ENCODE results near the gene GCFC2.
A peak's percentile ranks its signal among the peaks of the same experiment; 100 is the strongest.

The GCFC2 gene

GRCh38 chr2:75646583-75647425 lies 63.9 kb downstream of the GCFC2 start, which contains the start of gene MRPL19:
TSS of gene MRPL19 (plus strand) at chr2:75646783. CDS start at chr2:75646808, 25 bp downstream.
- CTCF ChIA-PET: interaction anchor here (1.1 to 3.5 kb wide), 8 partner anchors 10 to 63 kb away, joined by 3 to 21 read pairs (median 6); no protein-coding TSS in a partner anchor
- Histone ChIP-seq H3K27me3 (replicated peaks in 2 of 5; ENCODE audit: control insufficient read depth in 4 of 5, insufficient read depth in 5 of 5, low read length in 4 of 5) (no peaks in the 10 kb centered on the region), H3K27ac (ENCODE audit: insufficient read depth in 1 of 2, low read depth in 1 of 2, low read length in 2 of 2, poor library complexity in 1 of 2, severe bottlenecking in 2 of 2) (peak within 1 kb of the TSS; percentile 62 to 88), H3K4me1 (ENCODE audit: control extremely low read depth in 1 of 4, control insufficient read depth in 4 of 4, insufficient read depth in 4 of 4, low read length in 3 of 4) (peaks cover 0 to 14% (median 8%) of the 10 kb centered on the region in 4 experiments), H3K9me3 (ENCODE audit: control extremely low read depth in 1 of 5, control insufficient read depth in 4 of 5, insufficient read depth in 2 of 5, low read depth in 1 of 5, low read length in 4 of 5) (no peaks in the 10 kb centered on the region), H3K36me3 (ENCODE audit: control insufficient read depth in 4 of 4, insufficient read depth in 4 of 4, low read length in 3 of 4) (peaks cover 11 to 25% (median 13%) of the 10 kb centered on the region in 4 experiments), H3K4me3 (ENCODE audit: control insufficient read depth in 1 of 7, extremely low read depth in 1 of 7, insufficient read depth in 4 of 7, low read depth in 2 of 7, low read length in 6 of 7) (peak within 1 kb of the TSS; percentile 88 to 97 (median 91))
- WGBS (ENCODE audit: insufficient coverage): under 1% methylated on average over 47 of the region's 60 CpGs
- DNase-seq: peak; percentile 83 to 90 (median 87)
- POLR2A ChIA-PET: no interaction called here

GRCh38 chr2:75646090-75646582 lies 64.6 kb downstream of the GCFC2 start:
- Histone ChIP-seq H3K4me3 (ENCODE audit: control insufficient read depth in 1 of 7, extremely low read depth in 1 of 7, insufficient read depth in 4 of 7, low read depth in 2 of 7, low read length in 6 of 7) (peak overlapping the region in 6 of 7 experiments; percentile 88 to 97 (median 92)), H3K9me3 (ENCODE audit: control extremely low read depth in 1 of 5, control insufficient read depth in 4 of 5, insufficient read depth in 2 of 5, low read depth in 1 of 5, low read length in 4 of 5) (no peaks in the 10 kb centered on the region), H3K27me3 (replicated peaks in 2 of 5; ENCODE audit: control insufficient read depth in 4 of 5, insufficient read depth in 5 of 5, low read length in 4 of 5) (no peaks in the 10 kb centered on the region), H3K4me1 (ENCODE audit: control extremely low read depth in 1 of 4, control insufficient read depth in 4 of 4, insufficient read depth in 4 of 4, low read length in 3 of 4) (peaks cover 0 to 14% (median 8%) of the 10 kb centered on the region in 4 experiments), H3K36me3 (ENCODE audit: control insufficient read depth in 4 of 4, insufficient read depth in 4 of 4, low read length in 3 of 4) (peaks cover 7 to 18% (median 8%) of the 10 kb centered on the region in 4 experiments), H3K27ac (ENCODE audit: insufficient read depth in 1 of 2, low read depth in 1 of 2, low read length in 2 of 2, poor library complexity in 1 of 2, severe bottlenecking in 2 of 2) (peak overlapping the region in 1 of 2 experiments; percentile 88)
- 91% methylated on average over 6 of the region's 9 CpGs for WGBS (ENCODE audit: insufficient coverage)
- DNase-seq: no peak
- CTCF ChIA-PET: interaction anchor here (1.1 to 3.5 kb wide), 6 partner anchors 11 to 60 kb away, joined by 3 to 21 read pairs (median 8); no protein-coding TSS in a partner anchor
- POLR2A ChIA-PET: no interaction called here

- Histone ChIP-seq H3K36me3 (ENCODE audit: control insufficient read depth in 4 of 4, insufficient read depth in 4 of 4, low read length in 3 of 4) (peaks cover 2 to 13% (median 3%) of the 10 kb centered on the region in 4 experiments), H3K9me3 (ENCODE audit: control extremely low read depth in 1 of 5, control insufficient read depth in 4 of 5, insufficient read depth in 2 of 5, low read depth in 1 of 5, low read length in 4 of 5) (no peaks in the 10 kb centered on the region), H3K4me1 (ENCODE audit: control extremely low read depth in 1 of 4, control insufficient read depth in 4 of 4, insufficient read depth in 4 of 4, low read length in 3 of 4) (peaks cover 0 to 14% (median 8%) of the 10 kb centered on the region in 4 experiments), H3K4me3 (ENCODE audit: control insufficient read depth in 1 of 7, extremely low read depth in 1 of 7, insufficient read depth in 4 of 7, low read depth in 2 of 7, low read length in 6 of 7) (no peak overlapping the region), H3K27me3 (replicated peaks in 2 of 5; ENCODE audit: control insufficient read depth in 4 of 5, insufficient read depth in 5 of 5, low read length in 4 of 5) (no peaks in the 10 kb centered on the region), H3K27ac (ENCODE audit: insufficient read depth in 1 of 2, low read depth in 1 of 2, low read length in 2 of 2, poor library complexity in 1 of 2, severe bottlenecking in 2 of 2) (no peak overlapping the region)
- 96% methylated on average over 9 of the region's 10 CpGs for WGBS (ENCODE audit: insufficient coverage)
- no peak for DNase-seq
- CTCF ChIA-PET: interaction anchor here (1.1 to 3.5 kb wide), 4 partner anchors 11 to 61 kb away, joined by 3 to 21 read pairs (median 9); no protein-coding TSS in a partner anchor
- POLR2A ChIA-PET: no interaction called here
Measured at GRCh38 chr2:75645643-75646042, 65.1 kb downstream of the GCFC2 start.

GRCh38 chr2:75643980-75644379 lies 66.7 kb downstream of the GCFC2 start:
- no peak overlapping the region for H3K4me3 ChIP-seq (ENCODE audit: control insufficient read depth in 1 of 7, extremely low read depth in 1 of 7, insufficient read depth in 4 of 7, low read depth in 2 of 7, low read length in 6 of 7)
- H3K4me1 ChIP-seq (ENCODE audit: control extremely low read depth in 1 of 4, control insufficient read depth in 4 of 4, insufficient read depth in 4 of 4, low read length in 3 of 4): peaks cover 0 to 14% (median 8%) of the 10 kb centered on the region in 4 experiments
- H3K27me3 ChIP-seq (replicated peaks in 2 of 5; ENCODE audit: control insufficient read depth in 4 of 5, insufficient read depth in 5 of 5, low read length in 4 of 5): no peaks in the 10 kb centered on the region
- ChIA-PET POLR2A (no interaction called here), CTCF (interaction anchor here (3.4 to 3.5 kb wide), 2 partner anchors 9 to 33 kb away, joined by 14 to 21 read pairs; no protein-coding TSS in a partner anchor)
- no peaks in the 10 kb centered on the region for H3K9me3 ChIP-seq (ENCODE audit: control extremely low read depth in 1 of 5, control insufficient read depth in 4 of 5, insufficient read depth in 2 of 5, low read depth in 1 of 5, low read length in 4 of 5)
- WGBS (ENCODE audit: insufficient coverage): no CpG with 5 or more reads among the region's 1 CpG
- H3K36me3 ChIP-seq (ENCODE audit: control insufficient read depth in 4 of 4, insufficient read depth in 4 of 4, low read length in 3 of 4): peaks cover 0 to under 1% (median 0%) of the 10 kb centered on the region in 4 experiments
- DNase-seq: no peak
- no peak overlapping the region for H3K27ac ChIP-seq (ENCODE audit: insufficient read depth in 1 of 2, low read depth in 1 of 2, low read length in 2 of 2, poor library complexity in 1 of 2, severe bottlenecking in 2 of 2)

GRCh38 chr2:75641587-75641986 lies 69.1 kb downstream of the GCFC2 start:
- Histone ChIP-seq H3K4me3 (ENCODE audit: control insufficient read depth in 1 of 7, extremely low read depth in 1 of 7, insufficient read depth in 4 of 7, low read depth in 2 of 7, low read length in 6 of 7) (no peak overlapping the region), H3K4me1 (ENCODE audit: control extremely low read depth in 1 of 4, control insufficient read depth in 4 of 4, insufficient read depth in 4 of 4, low read length in 3 of 4) (peaks cover 0 to 4% (median 2%) of the 10 kb centered on the region in 4 experiments), H3K36me3 (ENCODE audit: control insufficient read depth in 4 of 4, insufficient read depth in 4 of 4, low read length in 3 of 4) (no peaks in the 10 kb centered on the region), H3K9me3 (ENCODE audit: control extremely low read depth in 1 of 5, control insufficient read depth in 4 of 5, insufficient read depth in 2 of 5, low read depth in 1 of 5, low read length in 4 of 5) (no peaks in the 10 kb centered on the region), H3K27ac (ENCODE audit: insufficient read depth in 1 of 2, low read depth in 1 of 2, low read length in 2 of 2, poor library complexity in 1 of 2, severe bottlenecking in 2 of 2) (no peak overlapping the region), H3K27me3 (replicated peaks in 2 of 5; ENCODE audit: control insufficient read depth in 4 of 5, insufficient read depth in 5 of 5, low read length in 4 of 5) (peaks cover 0 to 11% (median 2%) of the 10 kb centered on the region in 5 experiments)
- DNase-seq: no peak
- CTCF ChIA-PET: interaction anchor here (0.8 to 3.0 kb wide), 18 partner anchors 8 to 958 kb away, joined by 3 to 21 read pairs (median 4); no protein-coding TSS in a partner anchor
- POLR2A ChIA-PET: interaction anchor here (0.6 kb wide), 1 partner anchor 147 kb away, joined by 4 read pairs; no protein-coding TSS in a partner anchor
- 100% methylated on average over 1 of the region's 1 CpG for WGBS (ENCODE audit: insufficient coverage)

GRCh38 chr2:75640621-75641121 lies 70.0 kb downstream of the GCFC2 start:
- POLR2A ChIA-PET: no interaction called here

More at GRCh38 chr2:75640621-75641121, 70.0 kb downstream of the GCFC2 start:
- H3K4me3 ChIP-seq (ENCODE audit: control insufficient read depth in 1 of 7, extremely low read depth in 1 of 7, insufficient read depth in 4 of 7, low read depth in 2 of 7, low read length in 6 of 7): no peak overlapping the region
- H3K36me3 ChIP-seq (ENCODE audit: control insufficient read depth in 4 of 4, insufficient read depth in 4 of 4, low read length in 3 of 4): no peaks in the 10 kb centered on the region
- 0% methylated on average over 2 of the region's 3 CpGs for WGBS (ENCODE audit: insufficient coverage)
- H3K27ac ChIP-seq (ENCODE audit: insufficient read depth in 1 of 2, low read depth in 1 of 2, low read length in 2 of 2, poor library complexity in 1 of 2, severe bottlenecking in 2 of 2): no peak overlapping the region
- no peaks in the 10 kb centered on the region for H3K4me1 ChIP-seq (ENCODE audit: control extremely low read depth in 1 of 4, control insufficient read depth in 4 of 4, insufficient read depth in 4 of 4, low read length in 3 of 4)
- DNase-seq: peak; percentile 31 to 66 (median 54)
- peaks cover 0 to 11% (median 2%) of the 10 kb centered on the region in 5 experiments for H3K27me3 ChIP-seq (replicated peaks in 2 of 5; ENCODE audit: control insufficient read depth in 4 of 5, insufficient read depth in 5 of 5, low read length in 4 of 5)
- CTCF ChIA-PET: interaction anchor here (0.8 to 3.0 kb wide), 18 partner anchors 9 to 89 kb away, joined by 3 to 21 read pairs (median 4); no protein-coding TSS in a partner anchor
- H3K9me3 ChIP-seq (ENCODE audit: control extremely low read depth in 1 of 5, control insufficient read depth in 4 of 5, insufficient read depth in 2 of 5, low read depth in 1 of 5, low read length in 4 of 5): no peaks in the 10 kb centered on the region
